Measurements from ENCODE around the gene PTPRO.
"Not testable (repeated sequence)": the region's sequence is repeated elsewhere in the genome, so short reads cannot be mapped to it uniquely, and the experiment has no call there.

Gene PTPRO

DNA sequence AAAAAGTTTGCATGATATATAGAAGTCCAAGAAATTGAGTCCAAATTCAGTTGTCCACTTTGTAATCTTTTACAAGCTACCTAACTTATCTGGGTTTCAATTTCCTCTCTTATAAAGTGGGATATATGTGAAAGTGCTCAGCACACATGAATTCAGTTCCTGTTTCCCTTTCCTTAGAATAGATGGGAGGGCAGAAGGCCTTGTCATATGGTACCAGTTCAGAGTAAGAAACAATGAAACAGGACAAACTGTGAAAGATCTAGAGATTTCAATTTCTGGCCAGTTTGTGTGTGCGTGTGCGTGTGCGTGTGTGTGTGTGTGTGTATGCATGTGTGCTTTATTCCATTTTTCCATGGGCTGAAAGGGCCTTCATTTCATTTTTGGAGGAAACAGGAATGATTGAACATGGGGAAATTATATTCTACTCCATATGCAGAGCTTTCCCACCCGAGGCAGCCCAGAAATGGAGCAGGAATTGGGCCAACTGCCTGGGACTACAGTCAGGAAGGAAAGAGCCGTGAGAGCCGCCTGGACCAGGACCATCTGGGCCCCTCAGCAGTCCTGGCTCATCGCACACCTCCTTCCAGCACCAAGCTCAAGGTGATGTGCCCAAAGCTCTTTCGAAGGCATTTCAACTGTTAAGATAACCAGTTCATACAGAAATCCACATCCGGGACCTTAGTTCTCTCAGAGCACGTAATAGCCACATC is 283.7 kb downstream of the PTPRO start:
- TF ChIP-seq, protein P1, sequence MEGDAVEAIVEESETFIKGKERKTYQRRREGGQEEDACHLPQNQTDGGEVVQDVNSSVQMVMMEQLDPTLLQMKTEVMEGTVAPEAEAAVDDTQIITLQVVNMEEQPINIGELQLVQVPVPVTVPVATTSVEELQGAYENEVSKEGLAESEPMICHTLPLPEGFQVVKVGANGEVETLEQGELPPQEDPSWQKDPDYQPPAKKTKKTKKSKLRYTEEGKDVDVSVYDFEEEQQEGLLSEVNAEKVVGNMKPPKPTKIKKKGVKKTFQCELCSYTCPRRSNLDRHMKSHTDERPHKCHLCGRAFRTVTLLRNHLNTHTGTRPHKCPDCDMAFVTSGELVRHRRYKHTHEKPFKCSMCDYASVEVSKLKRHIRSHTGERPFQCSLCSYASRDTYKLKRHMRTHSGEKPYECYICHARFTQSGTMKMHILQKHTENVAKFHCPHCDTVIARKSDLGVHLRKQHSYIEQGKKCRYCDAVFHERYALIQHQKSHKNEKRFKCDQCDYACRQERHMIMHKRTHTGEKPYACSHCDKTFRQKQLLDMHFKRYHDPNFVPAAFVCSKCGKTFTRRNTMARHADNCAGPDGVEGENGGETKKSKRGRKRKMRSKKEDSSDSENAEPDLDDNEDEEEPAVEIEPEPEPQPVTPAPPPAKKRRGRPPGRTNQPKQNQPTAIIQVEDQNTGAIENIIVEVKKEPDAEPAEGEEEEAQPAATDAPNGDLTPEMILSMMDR (IDR thresholded peaks at IDR 0.05): no peak
- no peak for TF ChIP-seq ZFX (IDR thresholded peaks at IDR 0.05; ENCODE audit: borderline replicate concordance)
- H3K27ac ChIP-seq: no peak overlapping the region

DNA sequence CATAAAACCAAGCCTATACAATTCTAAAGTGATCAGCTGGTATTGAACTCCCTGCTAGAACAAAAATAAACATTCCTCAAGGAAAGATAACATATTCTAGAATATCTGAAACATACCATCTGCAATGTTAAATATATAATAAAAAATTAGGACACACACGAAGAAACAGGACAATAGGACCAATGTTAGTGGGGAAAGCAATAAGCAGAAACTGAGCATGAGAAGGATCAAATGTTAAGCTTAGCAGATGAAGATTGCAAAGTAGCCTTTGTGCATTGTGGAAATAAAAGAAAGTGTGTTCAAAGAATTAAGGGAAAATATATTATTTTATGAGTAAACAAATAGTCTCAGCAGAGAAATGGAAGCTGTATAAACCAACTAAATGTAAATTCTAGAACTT is 286.1 kb downstream of the PTPRO start:
- TF ChIP-seq, protein P1 (IDR thresholded peaks at IDR 0.05): no peak
- no peak for TF ChIP-seq ZFX (IDR thresholded peaks at IDR 0.05; ENCODE audit: borderline replicate concordance)
- no peak overlapping the region for H3K27ac ChIP-seq

DNA sequence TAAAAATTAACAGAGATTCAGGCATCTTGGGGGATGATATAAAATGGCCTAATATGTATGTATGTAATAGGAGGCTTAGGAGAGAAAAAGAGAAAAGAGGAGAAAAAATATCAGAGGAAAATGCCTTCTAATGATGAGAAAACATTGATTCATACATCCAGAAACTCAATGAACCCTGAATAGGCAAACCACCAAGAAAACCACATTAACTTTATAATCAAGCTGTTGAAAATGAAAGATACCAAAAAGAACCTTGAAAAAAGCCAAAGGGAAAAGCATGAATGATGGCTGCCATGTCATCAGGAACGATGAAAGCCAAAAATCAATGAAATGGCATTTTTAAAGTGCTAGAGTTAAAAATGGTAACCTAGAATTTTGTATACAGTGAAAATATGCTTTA is 286.6 kb downstream of the PTPRO start:
- H3K27ac ChIP-seq: no peak overlapping the region
- no peak for TF ChIP-seq ZFX (IDR thresholded peaks at IDR 0.05; ENCODE audit: borderline replicate concordance)
- TF ChIP-seq, protein P1 (IDR thresholded peaks at IDR 0.05): no peak

DNA sequence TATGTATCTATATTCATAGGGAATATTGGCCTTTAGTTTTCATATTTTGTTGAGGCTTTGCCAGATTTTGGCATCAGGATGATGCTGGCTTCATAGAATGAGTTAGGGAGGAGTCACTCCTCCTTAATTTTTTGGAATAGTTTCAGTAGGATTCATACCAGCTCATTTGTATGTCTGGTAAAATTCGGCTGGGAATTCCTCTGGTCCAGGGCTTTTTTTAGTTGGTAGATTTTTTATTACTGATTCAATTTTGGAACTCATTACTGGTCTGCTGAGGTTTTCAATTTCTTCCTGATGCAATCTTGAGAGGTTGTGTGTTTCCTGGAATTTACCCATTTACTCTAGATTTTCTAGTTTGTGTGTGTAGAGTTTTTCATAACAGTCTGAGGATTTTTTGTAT is 291.7 kb downstream of the PTPRO start:
- no peak overlapping the region for H3K27ac ChIP-seq
- TF ChIP-seq, protein P1 (IDR thresholded peaks at IDR 0.05): no peak
- TF ChIP-seq ZFX (IDR thresholded peaks at IDR 0.05; ENCODE audit: borderline replicate concordance): no peak

DNA sequence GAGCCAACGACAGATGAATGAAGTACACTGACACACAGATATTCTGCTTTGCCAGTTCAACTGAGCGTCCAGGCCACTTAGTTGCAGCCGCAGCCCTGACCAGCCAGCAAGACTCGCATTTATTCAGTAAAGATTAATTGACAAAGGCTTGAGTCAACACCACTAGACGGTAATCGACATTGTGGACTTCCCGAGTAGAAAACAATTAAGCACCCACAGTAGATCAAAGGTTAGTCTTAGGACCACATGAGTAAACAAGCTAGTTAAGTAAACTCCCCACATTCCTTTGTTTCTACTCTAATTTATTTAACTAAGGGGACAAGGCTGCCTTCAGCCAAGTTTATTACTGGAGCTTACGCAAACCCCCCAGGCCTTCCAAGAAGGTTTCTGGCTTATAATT is 294.2 kb downstream of the PTPRO start:
- H3K27ac ChIP-seq: not testable (repeated sequence)

DNA sequence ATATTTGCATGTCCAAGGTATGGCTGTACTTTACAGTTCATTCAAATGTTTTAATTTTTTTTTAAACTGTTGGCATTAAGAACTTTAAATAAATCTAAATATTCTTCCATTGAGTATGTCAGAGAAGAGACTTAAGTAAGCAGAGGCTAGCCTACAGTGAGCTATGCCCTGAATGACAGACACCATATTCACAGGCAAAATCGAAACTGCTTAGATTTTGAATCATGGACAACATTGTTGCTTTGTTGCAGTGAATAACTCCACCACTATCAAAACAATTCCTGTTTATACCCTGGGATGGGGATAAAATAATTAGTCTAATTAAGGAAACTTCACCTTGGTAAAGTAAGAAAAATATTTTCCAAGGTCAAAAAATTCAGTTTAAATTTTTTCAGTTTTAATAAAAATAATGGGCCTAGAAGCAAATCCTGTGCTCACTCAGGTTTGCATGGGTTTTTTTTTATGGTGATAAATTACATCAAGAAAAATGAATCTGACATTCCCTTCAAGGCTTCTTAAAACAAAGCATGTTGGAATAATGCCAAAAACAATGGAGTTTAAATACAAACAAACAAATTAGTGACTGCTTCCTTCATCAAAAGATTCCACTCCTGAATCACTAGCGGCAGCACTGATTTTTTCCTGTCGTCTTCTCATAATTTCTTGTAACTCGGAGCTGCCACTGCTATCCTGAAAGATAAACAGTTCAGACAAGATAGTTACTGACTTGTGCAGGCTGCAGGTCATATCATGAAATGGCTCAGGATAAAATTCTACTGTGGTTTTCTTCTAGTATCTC is 298.6 kb downstream of the PTPRO start:
- TF ChIP-seq ZFX (IDR thresholded peaks at IDR 0.05; ENCODE audit: borderline replicate concordance): no peak
- TF ChIP-seq, protein P1 (IDR thresholded peaks at IDR 0.05): no peak
- no peak overlapping the region for H3K27ac ChIP-seq

DNA sequence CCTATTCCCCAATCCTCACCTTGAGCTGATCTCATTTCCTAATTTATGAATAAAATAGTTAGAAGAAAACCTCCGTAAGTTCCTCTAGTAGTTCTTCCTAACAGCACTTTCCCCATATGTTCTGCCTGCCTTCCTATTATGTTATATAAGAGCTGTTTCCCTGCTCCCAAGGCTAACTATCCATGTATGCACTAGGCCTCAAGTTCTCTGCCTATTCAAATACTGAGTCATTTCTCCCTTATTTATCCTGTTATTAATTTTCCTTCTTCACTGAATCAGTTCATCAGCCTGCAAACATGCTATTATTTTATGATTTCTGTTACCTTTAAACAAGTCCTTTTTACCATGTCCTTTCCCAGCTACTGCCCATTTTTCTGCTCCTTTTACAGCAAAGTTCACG is 302.8 kb downstream of the PTPRO start:
- TF ChIP-seq ZFX (IDR thresholded peaks at IDR 0.05; ENCODE audit: borderline replicate concordance): no peak
- TF ChIP-seq, protein P1 (IDR thresholded peaks at IDR 0.05): no peak
- no peak overlapping the region for H3K27ac ChIP-seq
